SK-N-SH (cell line): ENCODE measurements around the gene EXOG. TPM values are rescaled to one million over a fixed set of nuclear protein-coding genes. Genes with fewer than 3 reads are reported as not detected.

Source experiments
- CTCF ChIA-PET: fragments of 300-600, 350-600 bp; formaldehyde crosslinking; extraction: SDS; loops from one replicate; lab custom pipeline; 2021; lab: Yijun Ruan, JAX
- POLR2A ChIA-PET: fragments of 350-600 bp; sonication (Branson Sonifier 250); formaldehyde crosslinking; extraction: SDS; loops from one replicate; lab custom pipeline; 2020; ENCODE audit warnings: antibody characterized with exemption, inconsistent platforms; lab: Yijun Ruan, JAX
- DNase-seq: peaks from one replicate; pipeline ENCODE4 v3.0.0; 2012
- H2AFZ ChIP-seq: fragments of 200-600 bp; sonication (generic); 2 replicates; pipeline ENCODE4 v1.8.1; 2016; ENCODE audit warnings: antibody characterized with exemption, mild to moderate bottlenecking, low read depth
- H3F3A ChIP-seq: fragments of 200-600 bp; sonication (generic); replicated peaks from 2 replicates; pipeline ENCODE3; 2016; ENCODE audit warnings: antibody characterized with exemption, mild to moderate bottlenecking; ENCODE audit not compliant: insufficient read depth
- H3K27ac ChIP-seq, 2 experiments: fragments of 200-500 bp in 1 of 2; fragments of 200-600 bp in 1 of 2; sonication (Bioruptor generic) in 1 of 2; sonication (generic), shearing (Covaris generic) in 1 of 2; 2 replicates each; pipeline versions ENCODE4 v1.5.1 to v1.6.1; 2014 to 2016; ENCODE audit warnings: low read depth in 2 of 2, inconsistent platforms in 1 of 2, low read length in 1 of 2, mild to moderate bottlenecking in 1 of 2, mixed read lengths in 1 of 2
- H3K27me3 ChIP-seq: fragments of 200-600 bp; sonication (generic), shearing (Covaris generic); 2 replicates; pipeline ENCODE4 v1.6.1; 2016; ENCODE audit warnings: mixed run types; ENCODE audit not compliant: insufficient read depth
- H3K36me3 ChIP-seq, 2 experiments: fragments of 200-500 bp in 1 of 2; fragments of 200-600 bp in 1 of 2; sonication (Bioruptor generic) in 1 of 2; sonication (generic) in 1 of 2; replicated peaks in 1 of 2; 2 replicates each; pipeline versions ENCODE3 to v1.5.1; 2014 to 2016; ENCODE audit warnings: low read length in 1 of 2, mild to moderate bottlenecking in 1 of 2; ENCODE audit not compliant: insufficient read depth in 2 of 2, control insufficient read depth in 1 of 2
- H3K4me1 ChIP-seq, 2 experiments: fragments of 200-500 bp in 1 of 2; fragments of 200-600 bp in 1 of 2; sonication (Bioruptor generic) in 1 of 2; sonication (generic), shearing (Covaris generic) in 1 of 2; 2 replicates each; pipeline versions ENCODE4 v1.5.1 to v1.6.1; 2014 to 2016; ENCODE audit warnings: low read depth in 1 of 2, low read length in 1 of 2, mixed run types in 1 of 2; ENCODE audit not compliant: insufficient read depth in 2 of 2, control insufficient read depth in 1 of 2
- H3K4me2 ChIP-seq: fragments of 200-600 bp; sonication (generic), shearing (Covaris generic); 2 replicates; pipeline ENCODE4 v1.6.1; 2017; ENCODE audit warnings: mixed run types
- H3K4me3 ChIP-seq, 2 experiments: fragments of 200-500 bp in 1 of 2; fragments of 200-600 bp in 1 of 2; sonication (Bioruptor generic) in 1 of 2; sonication (generic), shearing (Covaris generic) in 1 of 2; 2 replicates each; pipeline versions ENCODE4 v1.5.1 to v1.8.1; 2014 to 2016; ENCODE audit warnings: low read depth in 2 of 2, inconsistent platforms in 1 of 2, low read length in 1 of 2, mild to moderate bottlenecking in 1 of 2, mixed read lengths in 1 of 2, moderate library complexity in 1 of 2
- H3K79me2 ChIP-seq: fragments of 200-600 bp; sonication (generic); 2 replicates; pipeline ENCODE4 v1.8.1; 2017; ENCODE audit warnings: mild to moderate bottlenecking; ENCODE audit not compliant: insufficient read depth
- H3K9ac ChIP-seq: fragments of 200-600 bp; sonication (generic); 2 replicates; pipeline ENCODE4 v1.6.1; 2017; ENCODE audit warnings: mixed run types
- H3K9me2 ChIP-seq: fragments of 200-600 bp; sonication (generic); 2 replicates; pipeline ENCODE4 v1.6.1; 2017; ENCODE audit warnings: mixed run types
- H3K9me3 ChIP-seq: fragments of 200-600 bp; sonication (generic); 2 replicates; pipeline ENCODE4 v1.6.1; 2017; ENCODE audit warnings: mixed run types, mild to moderate bottlenecking, moderate library complexity
- H4K20me1 ChIP-seq: fragments of 200-600 bp; sonication (generic); 2 replicates; pipeline ENCODE4 v1.6.1; 2017; ENCODE audit warnings: mild to moderate bottlenecking, mixed run types; ENCODE audit not compliant: insufficient read depth
- CHD2 ChIP-seq: fragments of 150-350 bp; IDR thresholded peaks from 2 replicates; pipeline ENCODE4 v1.6.1; 2018; ENCODE audit warnings: low read length; ENCODE audit not compliant: partially characterized antibody
- ELF1 ChIP-seq: IDR thresholded peaks from 2 replicates; pipeline ENCODE4 v1.4.0; 2012
- EP300 ChIP-seq, 2 experiments: IDR thresholded peaks; 2 replicates each; pipeline versions ENCODE4 v1.4.0 to v1.6.1; 2012; ENCODE audit warnings: borderline replicate concordance in 1 of 2, low read depth in 1 of 2, low read length in 1 of 2
- EZH2phosphoT487 ChIP-seq: fragments of 200-600 bp; sonication (generic); IDR thresholded peaks from 2 replicates; pipeline ENCODE4 v1.6.1; 2017; ENCODE audit warnings: low read depth, mixed run types, mild to moderate bottlenecking, antibody characterized with exemption, moderate library complexity, borderline replicate concordance
- FOSL2 ChIP-seq: IDR thresholded peaks from 2 replicates; pipeline ENCODE4 v1.4.0; 2012; ENCODE audit warnings: low read depth, mild to moderate bottlenecking, moderate library complexity, borderline replicate concordance
- FOXJ3 ChIP-seq: sonication (generic); formaldehyde crosslinking; IDR thresholded peaks from 2 replicates; pipeline ENCODE4 v1.5.1; 2020; ENCODE audit warnings: mild to moderate bottlenecking, missing genetic modification reagents
- GATA2 ChIP-seq: sonication (generic); formaldehyde crosslinking; IDR thresholded peaks from 2 replicates; pipeline ENCODE4 v1.5.0; 2020; ENCODE audit warnings: mild to moderate bottlenecking, missing genetic modification reagents
- MAX ChIP-seq: IDR thresholded peaks from 2 replicates; pipeline ENCODE4 v1.4.0; 2012; ENCODE audit warnings: low read depth
- MEF2A ChIP-seq: IDR thresholded peaks from 2 replicates; pipeline ENCODE4 v1.4.0; 2012; ENCODE audit warnings: low read depth, borderline replicate concordance
- MXI1 ChIP-seq: IDR thresholded peaks from 2 replicates; pipeline ENCODE4 v1.6.1; 2012; ENCODE audit warnings: mild to moderate bottlenecking, low read depth, low read length, improper control_type of control experiment
- NFIC ChIP-seq: IDR thresholded peaks from 2 replicates; pipeline ENCODE4 v1.4.0; 2012; ENCODE audit warnings: borderline replicate concordance
- NRF1 ChIP-seq: IDR thresholded peaks from 2 replicates; pipeline ENCODE4 v1.6.1; 2012; ENCODE audit warnings: low read depth, mild to moderate bottlenecking, low read length
- PBX3 ChIP-seq: IDR thresholded peaks from 2 replicates; pipeline ENCODE4; 2012
- POLR2AphosphoS5 ChIP-seq: IDR thresholded peaks from 2 replicates; pipeline ENCODE4 v1.6.1; 2012; ENCODE audit warnings: low read depth, low read length
- RAD21 ChIP-seq: IDR thresholded peaks from 2 replicates; pipeline ENCODE4 v1.6.1; 2012; ENCODE audit warnings: mild to moderate bottlenecking, low read length
- RCOR1 ChIP-seq: fragments of 150-350 bp; IDR thresholded peaks from 2 replicates; pipeline ENCODE4 v1.6.1; 2017; ENCODE audit warnings: antibody characterized with exemption, low read length
- SMC3 ChIP-seq: IDR thresholded peaks from 2 replicates; pipeline ENCODE4 v1.6.1; 2012; ENCODE audit warnings: low read depth, low read length, improper control_type of control experiment
- TAF1 ChIP-seq: IDR thresholded peaks from 2 replicates; pipeline ENCODE4 v1.6.1; 2012; ENCODE audit warnings: low read depth, mild to moderate bottlenecking, low read length, moderate library complexity, borderline replicate concordance
- TCF12 ChIP-seq: IDR thresholded peaks from 2 replicates; pipeline ENCODE4 v1.4.0; 2012
- USF1 ChIP-seq: IDR thresholded peaks from 2 replicates; pipeline ENCODE4 v1.4.0; 2012; ENCODE audit warnings: low read depth, borderline replicate concordance
- YY1 ChIP-seq: IDR thresholded peaks from 2 replicates; pipeline ENCODE4 v1.4.0; 2012; ENCODE audit warnings: low read depth, mild to moderate bottlenecking
- ZBTB33 ChIP-seq: IDR thresholded peaks from 2 replicates; pipeline ENCODE4 v1.4.0; 2012; ENCODE audit warnings: low read depth, borderline replicate concordance
- WGBS: methylation state at CpG from one replicate; pipeline ENCODE4 v1.1.6; 2017; ENCODE audit warnings: low lambda C conversion rate; 5-methylcytosine and 5-hydroxymethylcytosine counted together
- polyA plus RNA-seq, 3 experiments: library from polyadenylated mRNA; depleted of rRNA; stranded (reverse); fragments of >200 nt; gene quantifications; 2 replicates each; pipeline ENCODE4 v1.2.3, GENCODE V29; 2012

EXOG gene
- polyA plus RNA-seq, 1 of the 3 experiments (the other 2 are of a cell fraction), result 6.2 TPM

GRCh38 chr3:38542401-38543298 is 46.5 kb downstream of the EXOG start (continued):
- TF ChIP-seq ZBTB33 (no peak), TCF12 (peak; percentile 73), GATA2 (CRISPR knock-in tag) (no peak), TAF1 (no peak), FOSL2 (peak; percentile 36; the same call in 1 of the 2 replicates), USF1 (no peak), FOXJ3 (no peak), YY1 (no peak), POLR2AphosphoS5 (no peak), RCOR1 (no peak), ELF1 (no peak)

- H3K9ac ChIP-seq, result no peak overlapping the region
- no peaks in the 10 kb centered on the region for H3K9me3 ChIP-seq
- peaks cover 0 to 22% of the 10 kb centered on the region in 2 experiments; a peak in 1 of 4 replicates for H3K4me1 ChIP-seq
- CTCF ChIA-PET, result interaction anchor here (1.1 to 2.3 kb wide), 5 partner anchors 15 to 110 kb away, joined by 3 to 11 read pairs (median 6); no protein-coding TSS in a partner anchor
- H3K9me2 ChIP-seq, result no peaks in the 10 kb centered on the region
- H3K27me3 ChIP-seq, result no peaks in the 10 kb centered on the region
- no peak overlapping the region for H2AFZ ChIP-seq
- TF ChIP-seq YY1, result no peak
- TF ChIP-seq MEF2A, result no peak
- TF ChIP-seq CHD2, result no peak
- TF ChIP-seq ZBTB33, result no peak
- no peak for TF ChIP-seq NFIC
- no peak for TF ChIP-seq EZH2phosphoT487
- no peak for TF ChIP-seq PBX3
- no peak for TF ChIP-seq EP300 (IDR thresholded peaks at IDR 0.05; ENCODE audit: borderline replicate concordance in 1 of 2, low read depth in 1 of 2, low read length in 1 of 2)
- TF ChIP-seq MXI1, result no peak
- TF ChIP-seq SMC3, result no peak
- TF ChIP-seq USF1, result no peak
- no peak for TF ChIP-seq RAD21
- no peak for TF ChIP-seq NRF1
- no peak for TF ChIP-seq MAX
- TF ChIP-seq FOXJ3, result no peak
- TF ChIP-seq, all 33 proteins: peak for 0
- Histone ChIP-seq H3K4me3 (no peak overlapping the region), H3K79me2 (no peaks in the 10 kb centered on the region), H3F3A (no peaks in the 10 kb centered on the region), H3K4me2 (no peak overlapping the region), H3K27ac (no peak overlapping the region), H3K36me3 (no peaks in the 10 kb centered on the region), H4K20me1 (no peaks in the 10 kb centered on the region)
- DNase-seq, result no peak
- POLR2A ChIA-PET, result no interaction called here
- no CpG with 5 or more reads among the region's 7 CpGs for WGBS
These were observed 47.4 kb downstream of the EXOG start for GRCh38 chr3:38543586-38543985.
